22Rv1 (cell line): Measurements from ENCODE around the gene TRMT1.

Source experiments
- H3K27ac ChIP-seq: fragments of 450-650 bp; 2 replicates; pipeline ENCODE4 v1.5.1; 2017
- CTCF ChIP-seq: fragments of 450-650 bp; IDR thresholded peaks from 2 replicates; pipeline ENCODE4 v1.5.1; 2017; ENCODE audit warnings: mild to moderate bottlenecking
- ZFX ChIP-seq: fragments of 450-650 bp; IDR thresholded peaks from 2 replicates; pipeline ENCODE4 v1.6.1; 2017; ENCODE audit warnings: antibody characterized with exemption, borderline replicate concordance

TRMT1 gene

GRCh38 chr19:13062317-13062716 is 54.2 kb downstream of the TRMT1 start:
- TF ChIP-seq ZFX (no peak), CTCF (no peak)
- peak overlapping the region; percentile 68 for H3K27ac ChIP-seq

GRCh38 chr19:13060964-13061927 is 55.3 kb downstream of the TRMT1 start:
- no peak for TF ChIP-seq ZFX
- peak; percentile 92 for TF ChIP-seq CTCF
- H3K27ac ChIP-seq: peak overlapping the region; percentile 68

GRCh38 chr19:13060233-13060963 is 56.1 kb downstream of the TRMT1 start:
- H3K27ac ChIP-seq: peak overlapping the region; percentile 68
- TF ChIP-seq ZFX: no peak
- TF ChIP-seq CTCF: no peak

GRCh38 chr19:13058951-13059660 is 57.4 kb downstream of the TRMT1 start:
- TF ChIP-seq CTCF (no peak), ZFX (no peak)
- peak overlapping the region; percentile 68 for H3K27ac ChIP-seq

GRCh38 chr19:13057744-13058143 is 58.8 kb downstream of the TRMT1 start:
- peak overlapping the region; percentile 68 for H3K27ac ChIP-seq
- TF ChIP-seq CTCF (no peak), ZFX (no peak)

- H3K27ac ChIP-seq: peak overlapping the region; percentile 68
These were observed 59.4 kb downstream of the TRMT1 start for GRCh38 chr19:13057147-13057572.

More at GRCh38 chr19:13057147-13057572, 59.4 kb downstream of the TRMT1 start:
- TF ChIP-seq CTCF: no peak
- no peak for TF ChIP-seq ZFX
